Stomach (tissue), 9 donors: ENCODE data around the gene AK9. TPM values are rescaled to one million over a fixed set of nuclear protein-coding genes. Genes with fewer than 3 reads are reported as not detected.
"Not testable (repeated sequence)": the region's sequence is repeated elsewhere in the genome, so short reads cannot be mapped to it uniquely, and the experiment has no call there.

ENCODE experiments used
- DNase-seq, 2 donors: peaks; one replicate each; pipeline versions ENCODE4 v3.0.0 to v3.0.0-alpha.2; 2013 to 2019
- H3K27ac ChIP-seq, 5 donors: fragments of 200-600 bp in 4 of 5; sonication (generic) in 4 of 5; one replicate each; pipeline ENCODE4 v1.5.1; 2013 to 2019; ENCODE audit warnings: mild to moderate bottlenecking in 1 of 5, moderate library complexity in 1 of 5
- H3K27me3 ChIP-seq, 3 donors: fragments of 200-600 bp; sonication (generic); one replicate each; pipeline ENCODE4 v1.5.1; 2017 to 2019; ENCODE audit warnings: mixed run types in 1 of 3
- H3K36me3 ChIP-seq, 4 donors: fragments of 200-600 bp; sonication (generic); 1 replicate in 3 of 4; 2 replicates in 1 of 4; pipeline ENCODE4 v1.5.1; 2016 to 2019
- H3K4me1 ChIP-seq, 4 donors: fragments of 200-600 bp; sonication (generic); one replicate each; pipeline ENCODE4 v1.5.1; 2016 to 2019
- H3K4me3 ChIP-seq, 4 donors: fragments of 200-600 bp; sonication (generic) in 3 of 4; one replicate each; pipeline ENCODE4 v1.5.1; 2016 to 2019; ENCODE audit warnings: mild to moderate bottlenecking in 1 of 4
- H3K9me3 ChIP-seq, 4 donors: fragments of 200-600 bp; sonication (generic); one replicate each; pipeline ENCODE4 v1.5.1; 2016 to 2019
- EP300 ChIP-seq: sonication (generic); formaldehyde crosslinking; IDR thresholded peaks from one replicate; pipeline ENCODE4 v1.6.1; 2017; ENCODE audit warnings: antibody characterized with exemption
- POLR2A ChIP-seq, 4 donors: fragments of 450-650 bp; IDR thresholded peaks; one replicate each; pipeline ENCODE4 v1.6.1; 2016; ENCODE audit warnings: antibody characterized with exemption in 4 of 4, control low read depth in 2 of 4, mild to moderate bottlenecking in 1 of 4, moderate library complexity in 1 of 4
- POLR2AphosphoS5 ChIP-seq, 3 donors: sonication (generic); formaldehyde crosslinking; IDR thresholded peaks; one replicate each; pipeline ENCODE4 v1.6.1; 2016; ENCODE audit warnings: antibody characterized with exemption in 3 of 3
- WGBS, 5 donors: extraction: QIAGEN DNeasy Blood & Tissue Kit in 3 of 5; methylation state at CpG; one replicate each; pipeline versions ENCODE4 v1.1.5 to v1.1.7; 2013 to 2018; 5-methylcytosine and 5-hydroxymethylcytosine counted together
- intact Hi-C: fragments of 100-400 bp; cut with DNase I; formaldehyde crosslinking; loops from one replicate; pipeline ENCODE4 v1.15.1; 2023; ENCODE audit warnings: low total_unique reads
- polyA plus RNA-seq, 3 donors: library from polyadenylated mRNA; stranded (reverse); fragments of 200-250 nt; gene quantifications; one replicate each; pipeline ENCODE4 v1.2.3, GENCODE V29; 2013
- total RNA-seq, 5 donors: library from RNA; depleted of rRNA; stranded (reverse); fragments of >200 nt; gene quantifications; one replicate each; pipeline versions ENCODE4 v1.1.0 to v1.2.3, GENCODE V29; 2014 to 2016
- TF ChIP-seq, protein P1 (sequence below), 7 experiments: fragments of 450-650 bp in 4 of 7; fragments of 200-600 bp in 3 of 7; sonication (generic) in 3 of 7; IDR thresholded peaks; one replicate each; pipeline ENCODE4 v1.5.1; 2016 to 2019; ENCODE audit warnings: antibody characterized with exemption in 7 of 7, control low read depth in 2 of 7, mild to moderate bottlenecking in 1 of 7
- donor health status: healthy with polysubstance abuse.
- donor health status: Bipolar disorder and iron deficiency.
- donor health status: healthy.

AK9 gene
- total and polyA plus RNA-seq, 8 donors: 3.8 to 20.3 (median 9.1) TPM

DNA sequence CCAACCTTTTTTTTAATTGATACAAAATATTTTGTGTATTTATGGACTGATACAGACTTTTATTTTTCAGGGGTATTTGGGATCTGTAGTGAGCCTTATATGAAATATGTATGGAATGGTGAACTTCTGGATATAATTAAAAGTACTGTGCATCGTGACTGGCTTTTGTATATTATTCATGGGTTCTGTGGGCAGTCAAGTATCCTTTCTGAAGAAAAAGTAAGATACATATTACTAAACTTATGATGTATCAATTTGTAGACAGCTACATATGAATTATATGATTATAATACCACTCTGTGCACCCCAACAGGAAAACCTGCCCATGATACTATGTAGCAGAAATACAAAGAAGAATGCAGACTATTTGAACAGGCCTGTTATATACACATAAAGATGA lies 47.3 kb upstream of the AK9 start:
- 77 to 88% (median 82%) methylated on average over 1 of the region's 1 CpG for WGBS, 5 donors
- Histone ChIP-seq H3K27me3 (no peaks in the 10 kb centered on the region), H3K27ac (no peak overlapping the region), H3K4me3 (no peak overlapping the region), H3K36me3 (peaks cover 9 to 69% (median 58%) of the 10 kb centered on the region in 4 donors), H3K4me1 (no peaks in the 10 kb centered on the region), H3K9me3 (no peaks in the 10 kb centered on the region)
- TF ChIP-seq EP300 (no peak), POLR2AphosphoS5 (IDR thresholded peaks at IDR 0.05) (no peak), POLR2A (IDR thresholded peaks at IDR 0.05) (no peak)
- TF ChIP-seq, protein P1, sequence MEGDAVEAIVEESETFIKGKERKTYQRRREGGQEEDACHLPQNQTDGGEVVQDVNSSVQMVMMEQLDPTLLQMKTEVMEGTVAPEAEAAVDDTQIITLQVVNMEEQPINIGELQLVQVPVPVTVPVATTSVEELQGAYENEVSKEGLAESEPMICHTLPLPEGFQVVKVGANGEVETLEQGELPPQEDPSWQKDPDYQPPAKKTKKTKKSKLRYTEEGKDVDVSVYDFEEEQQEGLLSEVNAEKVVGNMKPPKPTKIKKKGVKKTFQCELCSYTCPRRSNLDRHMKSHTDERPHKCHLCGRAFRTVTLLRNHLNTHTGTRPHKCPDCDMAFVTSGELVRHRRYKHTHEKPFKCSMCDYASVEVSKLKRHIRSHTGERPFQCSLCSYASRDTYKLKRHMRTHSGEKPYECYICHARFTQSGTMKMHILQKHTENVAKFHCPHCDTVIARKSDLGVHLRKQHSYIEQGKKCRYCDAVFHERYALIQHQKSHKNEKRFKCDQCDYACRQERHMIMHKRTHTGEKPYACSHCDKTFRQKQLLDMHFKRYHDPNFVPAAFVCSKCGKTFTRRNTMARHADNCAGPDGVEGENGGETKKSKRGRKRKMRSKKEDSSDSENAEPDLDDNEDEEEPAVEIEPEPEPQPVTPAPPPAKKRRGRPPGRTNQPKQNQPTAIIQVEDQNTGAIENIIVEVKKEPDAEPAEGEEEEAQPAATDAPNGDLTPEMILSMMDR (IDR thresholded peaks at IDR 0.05): no peak
- no peak for DNase-seq
- intact Hi-C loops: no loop called here

DNA sequence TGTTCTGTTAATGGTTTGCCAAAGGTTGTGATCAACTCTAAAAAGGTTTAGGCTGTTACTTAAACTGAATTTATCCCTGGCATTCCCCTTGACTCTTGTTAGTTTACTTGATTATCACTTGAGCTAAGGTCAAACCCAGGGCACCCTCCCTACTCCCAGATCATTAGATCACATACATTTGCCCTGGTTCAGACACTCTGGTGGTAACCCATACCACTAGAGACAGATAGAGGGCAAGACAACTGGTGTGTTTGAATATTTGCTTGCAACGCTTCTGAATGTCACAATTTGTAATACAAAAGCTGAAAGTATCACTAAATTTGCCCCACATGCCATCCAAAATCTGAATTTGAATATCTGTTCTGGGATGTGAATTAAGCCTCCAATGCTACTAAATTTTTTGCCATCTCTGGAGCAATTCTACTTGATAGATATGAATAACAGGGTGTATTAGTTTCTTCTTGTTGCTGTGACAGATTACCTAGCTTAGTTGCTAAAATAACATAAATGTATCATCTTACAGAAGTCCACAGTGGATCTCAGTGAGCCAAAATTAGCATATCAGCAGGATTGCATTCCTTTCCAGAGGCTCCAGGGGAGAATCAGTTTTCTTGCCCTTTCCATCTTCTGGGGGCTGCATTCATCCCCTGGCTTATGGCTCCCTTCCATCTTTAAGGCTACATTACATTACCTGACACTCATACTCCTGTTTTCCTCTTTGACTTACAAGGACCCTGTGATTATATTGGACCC lies 45.4 kb upstream of the AK9 start:
- Histone ChIP-seq H3K9me3 (no peaks in the 10 kb centered on the region), H3K27me3 (no peaks in the 10 kb centered on the region), H3K4me1 (no peaks in the 10 kb centered on the region), H3K4me3 (no peak overlapping the region), H3K27ac (no peak overlapping the region), H3K36me3 (peaks cover 9 to 64% (median 53%) of the 10 kb centered on the region in 4 donors)
- 79 to 92% (median 87%) methylated on average over 1 of the region's 1 CpG for WGBS, 5 donors
- TF ChIP-seq EP300 (no peak), POLR2A (IDR thresholded peaks at IDR 0.05) (no peak), POLR2AphosphoS5 (IDR thresholded peaks at IDR 0.05) (no peak)
- TF ChIP-seq, protein P1 (IDR thresholded peaks at IDR 0.05): no peak
- intact Hi-C loops: no loop called here
- DNase-seq: no peak

DNA sequence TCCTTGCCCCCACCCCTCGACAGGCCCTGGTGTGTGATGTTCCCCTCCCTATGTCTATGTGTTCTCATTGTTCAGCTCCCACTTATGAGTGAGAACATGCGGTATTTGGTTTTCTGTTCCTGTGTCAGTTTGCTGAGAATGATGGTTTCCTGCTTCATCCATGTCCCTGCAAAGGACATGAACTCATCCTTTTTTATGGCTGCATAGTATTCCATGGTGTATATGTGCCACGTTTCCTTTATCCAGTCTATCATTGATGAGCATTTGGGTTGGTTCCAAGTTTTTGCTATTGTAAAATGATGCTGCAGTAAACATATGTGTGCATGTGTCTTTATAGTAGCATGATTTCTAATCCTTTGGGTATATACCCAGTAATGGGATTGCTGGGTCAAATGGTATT lies 34.2 kb upstream of the AK9 start:
- Histone ChIP-seq H3K36me3 (peaks cover 0 to 11% (median 9%) of the 10 kb centered on the region in 4 donors), H3K4me1 (peaks cover 0 to 19% (median 0%) of the 10 kb centered on the region in 4 donors)
- H3K9me3 ChIP-seq, intact Hi-C loops, H3K4me3 ChIP-seq, H3K27me3 ChIP-seq, H3K27ac ChIP-seq, DNase-seq: not testable (repeated sequence)
- 94 to 100% (median 97%) methylated on average over 3 of the region's 3 CpGs for WGBS, 5 donors

DNA sequence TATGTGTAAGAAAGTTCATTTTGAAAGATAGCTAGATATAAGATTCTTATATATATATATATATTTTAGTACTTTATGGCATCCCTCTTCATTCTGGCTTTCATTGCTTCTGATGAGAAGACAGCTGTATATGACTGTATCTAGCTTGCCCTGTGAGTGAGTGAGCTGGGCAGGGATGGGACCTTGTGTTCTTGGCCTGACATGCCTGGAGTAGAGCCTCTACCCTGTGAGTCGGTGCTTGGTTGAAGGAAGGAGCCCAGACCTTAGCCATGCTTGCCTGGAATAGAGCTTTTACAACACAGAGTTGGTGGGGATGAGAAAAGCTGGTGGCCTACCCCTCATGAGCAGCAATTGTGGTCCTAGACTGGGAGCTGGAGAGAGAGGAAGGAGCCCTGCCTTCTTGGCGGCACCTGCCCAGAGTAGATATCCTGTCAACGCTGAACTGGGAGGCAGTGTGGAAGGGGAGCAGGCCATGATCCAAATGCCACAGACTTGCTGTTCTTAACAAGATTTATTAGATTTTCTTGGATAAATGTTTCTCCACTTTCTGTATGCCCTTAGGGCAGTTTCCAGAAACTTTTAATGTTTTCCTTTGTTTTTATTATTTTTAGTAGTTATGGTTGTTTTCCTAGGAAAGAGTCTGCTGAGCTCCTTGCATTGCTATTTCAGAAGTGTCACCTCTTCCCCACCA lies 31.7 kb upstream of the AK9 start:
- H3K36me3 ChIP-seq: peaks cover 0 to 25% (median 23%) of the 10 kb centered on the region in 4 donors
- TF ChIP-seq POLR2AphosphoS5 (IDR thresholded peaks at IDR 0.05) (no peak), EP300 (no peak), POLR2A (IDR thresholded peaks at IDR 0.05) (no peak)
- TF ChIP-seq, protein P1 (IDR thresholded peaks at IDR 0.05): no peak
- no peaks in the 10 kb centered on the region for H3K9me3 ChIP-seq
- no peak for DNase-seq
- H3K4me1 ChIP-seq: peaks cover 0 to 19% (median 0%) of the 10 kb centered on the region in 4 donors
- H3K27ac ChIP-seq: no peak overlapping the region
- H3K27me3 ChIP-seq: no peaks in the 10 kb centered on the region
- H3K4me3 ChIP-seq: no peak overlapping the region
- WGBS, 5 donors: 79 to 89% (median 85%) methylated on average over 3 of the region's 3 CpGs
- intact Hi-C loops: no loop called here
